ENCODE measurements around the gene MRFAP1.
"Not testable (repeated sequence)": the region's sequence is repeated elsewhere in the genome, so short reads cannot be mapped to it uniquely, and the experiment has no call there.

MRFAP1 gene

GRCh38 chr4:6657242-6658208 is 17.0 kb downstream of the MRFAP1 start:
- H3K4me3 ChIP-seq (ENCODE audit: low read length) = no peak overlapping the region
- DNase-seq (ENCODE audit: low read depth, low spot score) = no peak

- no peak for DNase-seq (ENCODE audit: low read depth, low spot score)
- no peak overlapping the region for H3K4me3 ChIP-seq (ENCODE audit: low read length)
These were observed 17.7 kb downstream of the MRFAP1 start for GRCh38 chr4:6658209-6658595.

GRCh38 chr4:6658597-6659075 is 18.2 kb downstream of the MRFAP1 start:
- DNase-seq (ENCODE audit: low read depth, low spot score) = no peak
- no peak overlapping the region for H3K4me3 ChIP-seq (ENCODE audit: low read length)

GRCh38 chr4:6659897-6660296 is 19.4 kb downstream of the MRFAP1 start:
- no peak for DNase-seq (ENCODE audit: low read depth, low spot score)
- no peak overlapping the region for H3K4me3 ChIP-seq (ENCODE audit: low read length)

GRCh38 chr4:6660430-6660829 is 19.9 kb downstream of the MRFAP1 start:
- no peak overlapping the region for H3K4me3 ChIP-seq (ENCODE audit: low read length)
- DNase-seq (ENCODE audit: low read depth, low spot score) = no peak

DNA sequence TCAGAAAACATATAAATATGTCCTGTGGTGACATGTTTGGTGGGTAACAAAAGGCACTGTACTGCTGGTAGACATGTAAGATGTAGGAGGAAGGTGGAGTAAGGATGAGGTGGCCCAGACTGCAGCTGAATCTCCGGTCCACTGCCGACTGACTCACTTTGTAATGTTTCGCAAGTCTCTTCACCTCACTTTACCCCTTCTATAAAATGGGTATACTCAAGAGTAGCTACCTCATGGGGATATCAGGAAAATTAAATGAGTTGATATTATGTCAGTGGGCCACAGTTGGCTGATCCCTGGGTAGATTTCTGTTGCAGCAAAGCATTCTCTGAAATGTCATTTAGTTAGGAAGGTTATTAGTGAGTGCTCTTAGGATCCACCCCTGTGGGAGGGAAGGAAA is 22.1 kb downstream of the MRFAP1 start:
- H3K4me3 ChIP-seq (ENCODE audit: low read length) = no peak overlapping the region
- no peak for DNase-seq (ENCODE audit: low read depth, low spot score)

GRCh38 chr4:6663596-6664393 is 23.3 kb downstream of the MRFAP1 start:
- no peak for DNase-seq (ENCODE audit: low read depth, low spot score)
- H3K4me3 ChIP-seq (ENCODE audit: low read length) = no peak overlapping the region

DNA sequence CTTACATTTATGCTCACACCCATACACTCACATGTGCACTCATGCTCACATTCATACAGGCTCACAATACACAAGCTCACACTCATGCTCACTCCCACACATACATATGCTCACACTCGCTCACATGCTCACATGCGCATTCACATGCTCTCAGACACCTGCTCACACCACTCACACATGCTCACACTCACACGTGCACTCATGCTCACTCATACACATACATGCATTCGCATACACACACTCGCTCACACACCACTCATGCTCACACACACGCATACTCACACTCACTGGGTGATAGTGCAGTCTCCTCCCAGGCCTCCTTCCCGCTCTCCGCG is 24.8 kb downstream of the MRFAP1 start:
- DNase-seq (ENCODE audit: low read depth, low spot score) = no peak
- H3K4me3 ChIP-seq (ENCODE audit: low read length) = no peak overlapping the region

DNA sequence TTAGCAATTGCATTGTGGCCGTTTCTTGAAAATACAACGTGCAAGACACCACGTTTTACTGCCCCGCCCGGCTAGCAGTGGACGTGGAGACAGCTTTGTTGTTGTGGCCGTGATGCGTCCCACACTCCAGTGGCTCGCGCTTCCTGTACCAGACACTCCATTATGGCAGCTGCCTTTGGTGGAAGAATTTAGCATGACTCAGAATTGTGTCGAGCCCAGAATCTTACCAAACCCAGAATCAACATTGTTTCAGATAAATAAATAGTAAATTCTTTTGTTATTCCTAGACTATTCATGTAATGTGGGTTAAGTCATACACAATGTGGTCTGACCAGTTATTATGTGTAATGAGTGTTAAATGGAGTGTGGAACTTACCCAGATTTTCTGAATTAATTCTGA is 27.9 kb downstream of the MRFAP1 start:
- H3K4me3 ChIP-seq (ENCODE audit: low read length) = no peak overlapping the region
- no peak for DNase-seq (ENCODE audit: low read depth, low spot score)

- H3K4me3 ChIP-seq (ENCODE audit: low read length) = no peak overlapping the region
- no peak for DNase-seq (ENCODE audit: low read depth, low spot score)
These were observed 31.2 kb downstream of the MRFAP1 start for GRCh38 chr4:6671648-6672047.

- H3K4me3 ChIP-seq (ENCODE audit: low read length) = no peak overlapping the region
- no peak for DNase-seq (ENCODE audit: low read depth, low spot score)
These were observed 31.6 kb downstream of the MRFAP1 start for GRCh38 chr4:6672131-6672530.

DNA sequence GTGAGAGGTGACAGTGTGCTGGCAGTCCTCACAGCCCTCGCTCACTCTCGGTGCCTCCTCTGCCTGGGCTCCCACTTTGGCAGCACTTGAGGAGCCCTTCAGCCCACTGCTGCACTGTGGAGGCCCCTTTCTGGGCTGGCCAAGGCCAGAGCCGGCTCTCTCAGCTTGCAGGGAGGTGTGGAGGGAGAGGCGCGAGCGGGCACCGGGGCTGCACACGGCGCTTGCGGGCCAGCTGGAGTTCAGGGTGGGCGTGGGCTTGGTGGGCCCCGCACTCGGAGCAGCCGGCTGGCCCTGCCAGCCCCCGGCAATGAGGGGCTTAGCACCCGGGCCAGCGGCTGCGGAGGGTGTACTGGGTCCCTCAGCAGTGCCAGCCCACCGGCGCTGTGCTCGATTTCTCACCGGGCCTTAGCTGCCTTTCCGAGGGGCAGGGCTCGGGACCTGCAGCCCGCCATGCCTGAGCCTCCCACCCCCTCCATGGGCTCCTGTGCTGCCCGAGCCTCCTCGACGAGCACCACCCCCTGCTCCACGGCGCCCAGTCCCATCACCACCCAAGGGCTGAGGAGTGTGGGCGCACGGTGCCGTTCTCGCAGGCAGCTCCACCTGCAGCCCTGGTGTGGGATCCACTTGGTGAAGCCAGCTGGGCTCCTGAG is 32.2 kb downstream of the MRFAP1 start:
- H3K4me3 ChIP-seq (ENCODE audit: low read length) = peak overlapping the region; percentile 81

DNA sequence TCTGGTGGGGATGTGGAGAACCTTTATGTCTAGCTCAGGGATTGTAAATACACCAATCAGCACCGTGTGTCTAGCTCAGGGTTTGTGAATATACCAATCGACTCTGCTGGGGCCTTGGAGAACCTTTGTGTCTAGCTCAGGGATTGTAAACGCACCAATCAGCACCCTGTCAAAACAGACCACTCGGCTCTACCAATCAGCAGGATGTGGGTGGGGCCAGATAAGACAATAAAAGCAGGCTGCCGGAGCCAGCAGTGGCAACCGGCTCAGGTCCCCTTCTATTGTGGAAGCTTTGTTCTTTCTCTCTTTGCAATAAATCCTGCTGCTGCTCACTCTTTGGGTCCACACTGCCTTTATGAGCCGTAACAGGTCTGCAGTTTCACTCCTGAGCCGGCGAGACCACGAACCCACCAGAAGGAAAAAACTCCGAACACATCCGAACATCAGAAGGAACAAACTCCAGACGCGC is 32.7 kb downstream of the MRFAP1 start:
- peak; percentile 56 for DNase-seq (ENCODE audit: low read depth, low spot score)
- peak overlapping the region; percentile 81 for H3K4me3 ChIP-seq (ENCODE audit: low read length)

More for the DNA sequence above, 32.2 kb downstream of the MRFAP1 start:
- DNase-seq (ENCODE audit: low read depth, low spot score) = not testable (repeated sequence)

GRCh38 chr4:6673660-6674499 is 33.4 kb downstream of the MRFAP1 start:
- peak overlapping the region; percentile 81 for H3K4me3 ChIP-seq (ENCODE audit: low read length)

GRCh38 chr4:6674500-6675149 is 34.1 kb downstream of the MRFAP1 start:
- peak; percentile 82 for DNase-seq (ENCODE audit: low read depth, low spot score)
- H3K4me3 ChIP-seq (ENCODE audit: low read length) = peak overlapping the region; percentile 81

More at GRCh38 chr4:6673660-6674499, 33.4 kb downstream of the MRFAP1 start:
- peak; percentile 95 for DNase-seq (ENCODE audit: low read depth, low spot score)

- DNase-seq (ENCODE audit: low read depth, low spot score) = no peak
- H3K4me3 ChIP-seq (ENCODE audit: low read length) = no peak overlapping the region
These were observed 36.5 kb downstream of the MRFAP1 start for GRCh38 chr4:6676722-6677558.

- no peak overlapping the region for H3K4me3 ChIP-seq (ENCODE audit: low read length)
- no peak for DNase-seq (ENCODE audit: low read depth, low spot score)
These were observed 40.0 kb downstream of the MRFAP1 start for GRCh38 chr4:6680372-6681034.

All from Jurkat, Clone E6-1 (cell line).